ENCODE data around the gene SASH3.

- TF ChIP-seq CTCF (conservative IDR thresholded peaks at IDR 0.05 in 1 of 2, IDR thresholded peaks at IDR 0.05 in 1 of 2; ENCODE audit: low read depth in 1 of 2, low read length in 2 of 2), result no peak
- TF ChIP-seq EZH2 (IDR thresholded peaks at IDR 0.05; ENCODE audit: low read length, missing control alignments), result no peak
Observed at GRCh38 chrX:129743821-129744220, 35.9 kb upstream of the SASH3 start.

Measured in fibroblast of lung (primary cell).